OCI-LY7 (cell line): Measurements from ENCODE around the gene POU2F3. TPM values are rescaled to one million over a fixed set of nuclear protein-coding genes. Genes with fewer than 3 reads are reported as not detected.

Experiments used
- BruUV-seq: library from RNA; stranded (reverse); fragments of 400-500 nt; replicated peaks from 2 replicates; lab custom pipeline; 2021; lab: Mats Ljungman, UMichigan
- CTCF ChIA-PET: fragments of 300-600 bp; sonication (Branson Sonifier 250); formaldehyde crosslinking; loops from one replicate; lab custom pipeline; 2022; ENCODE audit warnings: antibody characterized with exemption; ENCODE audit not compliant: unreplicated experiment; lab: Charles Lee
- POLR2A ChIA-PET: fragments of 300-600 bp; sonication (Branson Sonifier 250); formaldehyde crosslinking; loops from one replicate; lab custom pipeline; 2022; ENCODE audit warnings: antibody characterized with exemption; lab: Charles Lee
- DNase-seq: peaks from one replicate; pipeline ENCODE4 v3.0.0-alpha.2; 2015; ENCODE audit warnings: low spot score
- H2AFZ ChIP-seq: fragments of 200-600 bp; sonication (generic), shearing (Covaris generic); 2 replicates; pipeline ENCODE4 v1.6.1; 2014; ENCODE audit warnings: mild to moderate bottlenecking, antibody characterized with exemption, low read length, moderate library complexity
- H3K27ac ChIP-seq: fragments of 200-600 bp; sonication (generic); 2 replicates; pipeline ENCODE4 v1.5.1; 2014; ENCODE audit warnings: mixed run types, low read depth, mild to moderate bottlenecking, moderate library complexity, low read length, inconsistent platforms; ENCODE audit not compliant: poor library complexity, severe bottlenecking
- H3K36me3 ChIP-seq: fragments of 200-600 bp; sonication (generic); 2 replicates; pipeline ENCODE4 v1.6.1; 2014; ENCODE audit warnings: mild to moderate bottlenecking, antibody characterized with exemption, low read length, moderate library complexity, mixed read lengths; ENCODE audit not compliant: insufficient read depth
- H3K4me1 ChIP-seq: fragments of 200-600 bp; sonication (generic); 2 replicates; pipeline ENCODE4 v1.5.1; 2014; ENCODE audit warnings: mild to moderate bottlenecking, low read length; ENCODE audit not compliant: insufficient read depth, poor library complexity, severe bottlenecking
- H3K4me2 ChIP-seq: fragments of 200-600 bp; sonication (generic); 2 replicates; pipeline ENCODE4 v1.6.1; 2014; ENCODE audit warnings: mild to moderate bottlenecking, low read length
- H3K4me3 ChIP-seq: fragments of 200-600 bp; sonication (generic); 2 replicates; pipeline ENCODE4 v1.5.1; 2014; ENCODE audit warnings: mild to moderate bottlenecking, low read depth, low read length; ENCODE audit not compliant: poor library complexity, severe bottlenecking
- H3K79me2 ChIP-seq: fragments of 200-600 bp; sonication (generic); 2 replicates; pipeline ENCODE4 v1.6.1; 2016; ENCODE audit warnings: low read depth, mild to moderate bottlenecking, low read length, moderate library complexity, mixed read lengths; ENCODE audit not compliant: insufficient read depth
- H3K9me2 ChIP-seq: fragments of 200-600 bp; sonication (generic); 2 replicates; pipeline ENCODE4 v1.6.1; 2016; ENCODE audit warnings: mild to moderate bottlenecking, low read length, mixed read lengths; ENCODE audit not compliant: insufficient read depth
- H3K9me3 ChIP-seq: fragments of 200-600 bp; sonication (generic); 2 replicates; pipeline ENCODE4 v1.6.1; 2014; ENCODE audit warnings: mild to moderate bottlenecking, mixed run types, low read length, mixed read lengths
- H4K20me1 ChIP-seq: fragments of 200-600 bp; sonication (generic); 2 replicates; pipeline ENCODE4 v1.6.1; 2014; ENCODE audit warnings: mild to moderate bottlenecking, antibody characterized with exemption, low read length, moderate library complexity, mixed read lengths; ENCODE audit not compliant: insufficient read depth
- CTCF ChIP-seq: fragments of 200-600 bp; sonication (generic); conservative IDR thresholded peaks from 2 replicates; pipeline ENCODE4 v1.5.1; 2014; ENCODE audit warnings: mild to moderate bottlenecking, antibody characterized with exemption, low read length, moderate library complexity, mixed read lengths
- EZH2phosphoT487 ChIP-seq: fragments of 200-600 bp; sonication (generic); IDR thresholded peaks from 2 replicates; pipeline ENCODE4 v1.6.1; 2018; ENCODE audit warnings: low read depth, borderline replicate concordance, mild to moderate bottlenecking, mixed run types, antibody characterized with exemption, low read length, moderate library complexity, mixed read lengths
- intact Hi-C: fragments of 100-400 bp; cut with micrococcal nuclease; formaldehyde crosslinking; loops from one replicate; pipeline ENCODE4 v1.10.0; 2022; ENCODE audit not compliant: unreplicated experiment
- total RNA-seq, 2 experiments: library from RNA; depleted of rRNA in 1 of 2; stranded (reverse); fragments of >200 nt in 1 of 2; shearing (Covaris generic) in 1 of 2; gene quantifications; 2 replicates each; pipeline ENCODE4 v1.2.3, GENCODE V29; 2014 to 2022

The POU2F3 gene
- total RNA-seq, 2 experiments from 2014 or later, result 0.16 TPM; not detected in 1

- intact Hi-C loops, result no loop called here
- no peaks in the 10 kb centered on the region for H3K4me1 ChIP-seq
- no peaks in the 10 kb centered on the region for H3K9me2 ChIP-seq
- no peaks in the 10 kb centered on the region for H4K20me1 ChIP-seq
- H3K36me3 ChIP-seq, result no peaks in the 10 kb centered on the region
- no peak overlapping the region for H3K4me3 ChIP-seq
- CTCF ChIA-PET, result no interaction called here
- H3K79me2 ChIP-seq, result no peaks in the 10 kb centered on the region
- BruUV-seq, result no TSS peak
- POLR2A ChIA-PET, result no interaction called here
- H2AFZ ChIP-seq, result no peak overlapping the region
- no peak for TF ChIP-seq EZH2phosphoT487
- no peak for DNase-seq
- H3K4me2 ChIP-seq, result no peak overlapping the region
- H3K27ac ChIP-seq, result no peak overlapping the region
- H3K9me3 ChIP-seq, result no peaks in the 10 kb centered on the region
Measured at GRCh38 chr11:120198403-120198786, 41.5 kb upstream of the POU2F3 start.

GRCh38 chr11:120198787-120199469, 41.0 kb upstream of the POU2F3 start:
- POLR2A ChIA-PET, result no interaction called here

GRCh38 chr11:120199613-120200012, 40.3 kb upstream of the POU2F3 start:
- DNase-seq, result no peak
- BruUV-seq, result no TSS peak
- Histone ChIP-seq H4K20me1 (no peaks in the 10 kb centered on the region), H3K9me2 (no peaks in the 10 kb centered on the region), H3K36me3 (no peaks in the 10 kb centered on the region), H3K4me2 (no peak overlapping the region), H3K4me3 (no peak overlapping the region), H3K79me2 (no peaks in the 10 kb centered on the region), H3K9me3 (no peaks in the 10 kb centered on the region), H3K27ac (no peak overlapping the region), H3K4me1 (no peaks in the 10 kb centered on the region), H2AFZ (no peak overlapping the region)
- ChIA-PET CTCF (no interaction called here), POLR2A (no interaction called here)
- TF ChIP-seq EZH2phosphoT487 (no peak), CTCF (no peak)
- intact Hi-C loops, result no loop called here

More at GRCh38 chr11:120198787-120199469, 41.0 kb upstream of the POU2F3 start:
- no peaks in the 10 kb centered on the region for H3K4me1 ChIP-seq
- no peak overlapping the region for H3K4me3 ChIP-seq
- no peak overlapping the region for H3K27ac ChIP-seq
- TF ChIP-seq EZH2phosphoT487 (no peak), CTCF (no peak)
- no peaks in the 10 kb centered on the region for H3K9me2 ChIP-seq
- CTCF ChIA-PET, result no interaction called here
- no peaks in the 10 kb centered on the region for H3K36me3 ChIP-seq
- no TSS peak for BruUV-seq
- intact Hi-C loops, result no loop called here
- no peaks in the 10 kb centered on the region for H4K20me1 ChIP-seq
- no peaks in the 10 kb centered on the region for H3K79me2 ChIP-seq
- no peak for DNase-seq
- H2AFZ ChIP-seq, result no peak overlapping the region
- no peak overlapping the region for H3K4me2 ChIP-seq
- no peaks in the 10 kb centered on the region for H3K9me3 ChIP-seq
